Activated CD4-positive, alpha-beta T cell treated with anti-CD3 and anti-CD28 coated beads for 36 hours (primary cell): ENCODE measurements around the gene DNAH5. TPM values are rescaled to one million over a fixed set of nuclear protein-coding genes. Genes with fewer than 3 reads are reported as not detected.

Experiments used
- ATAC-seq: fragments of 200-7000 bp; cut with Tn5 transposase; one replicate; pipeline ENCODE4 v1.10.0; 2021; ENCODE audit warnings: mild to moderate bottlenecking, moderate library complexity
- CTCF ChIA-PET: fragments of 350-600 bp; sonication (Branson Sonifier 250); formaldehyde crosslinking; loops from one replicate; lab custom pipeline; 2021; ENCODE audit warnings: antibody characterized with exemption; lab: Charles Lee
- POLR2A ChIA-PET: fragments of 350-600 bp; sonication (Branson Sonifier 250); formaldehyde crosslinking; loops from one replicate; lab custom pipeline; 2021; ENCODE audit warnings: antibody characterized with exemption, inconsistent platforms; lab: Charles Lee
- DNase-seq: peaks from one replicate; pipeline ENCODE4 v3.0.0-alpha.2; 2020
- H3K27ac Mint-ChIP-seq: one replicate; pipeline ENCODE4 v1.8.0; 2021; ENCODE audit warnings: mixed read lengths
- H3K27me3 Mint-ChIP-seq: one replicate; pipeline ENCODE4 v1.8.0; 2021; ENCODE audit warnings: mixed read lengths
- H3K36me3 Mint-ChIP-seq: one replicate; pipeline ENCODE4 v1.8.0; 2021; ENCODE audit warnings: low read depth, mixed read lengths
- H3K4me1 Mint-ChIP-seq: one replicate; pipeline ENCODE4 v1.8.0; 2021; ENCODE audit warnings: mixed read lengths
- H3K4me3 Mint-ChIP-seq: one replicate; pipeline ENCODE4 v1.8.0; 2021; ENCODE audit warnings: mild to moderate bottlenecking, moderate library complexity, mixed read lengths
- H3K9me3 Mint-ChIP-seq: one replicate; pipeline ENCODE4 v1.8.0; 2021; ENCODE audit warnings: low read depth, mixed read lengths
- intact Hi-C, 2 experiments: fragments of 100-400 bp; cut with DNase I in 1 of 2; cut with micrococcal nuclease in 1 of 2; formaldehyde crosslinking; loops; one replicate each; pipeline versions ENCODE4 v1.14.2 to v1.15.1; 2022 to 2024; cut with DNase I, micrococcal nuclease
- total RNA-seq, 2 experiments: library from RNA; stranded (reverse); gene quantifications; one replicate each; pipeline ENCODE4 v1.2.3, GENCODE V29; 2021

DNAH5 gene
- total RNA-seq, 2 experiments from 2014 or later = not detected

- POLR2A ChIA-PET = no interaction called here
- Mint-ChIP-seq H3K27me3 (no peaks in the 10 kb centered on the region), H3K27ac (no peak overlapping the region), H3K4me3 (no peak overlapping the region), H3K4me1 (no peaks in the 10 kb centered on the region), H3K36me3 (no peaks in the 10 kb centered on the region), H3K9me3 (peaks cover 3% of the 10 kb centered on the region)
- CTCF ChIA-PET = interaction anchor here (0.5 kb wide), 1 partner anchor 73 kb away, joined by 3 read pairs; no protein-coding TSS in a partner anchor
- intact Hi-C loops = no loop called here
- ATAC-seq (no peak), DNase-seq (no peak)
These were observed 173.4 kb downstream of the DNAH5 start for GRCh38 chr5:13771011-13771571.

GRCh38 chr5:13766236-13766635 is 178.3 kb downstream of the DNAH5 start:
- POLR2A ChIA-PET = no interaction called here
- H3K9me3 Mint-ChIP-seq = peaks cover 3% of the 10 kb centered on the region
- DNase-seq = no peak
- no peak overlapping the region for H3K4me3 Mint-ChIP-seq
- no peaks in the 10 kb centered on the region for H3K27me3 Mint-ChIP-seq
- no peaks in the 10 kb centered on the region for H3K36me3 Mint-ChIP-seq
- CTCF ChIA-PET = no interaction called here
- intact Hi-C loops = no loop called here
- ATAC-seq = no peak
- H3K4me1 Mint-ChIP-seq = no peaks in the 10 kb centered on the region
- H3K27ac Mint-ChIP-seq = no peak overlapping the region

- ChIA-PET POLR2A (no interaction called here), CTCF (interaction anchor here (0.6 kb wide), 1 partner anchor 819 kb away, joined by 3 read pairs; no protein-coding TSS in a partner anchor)
- no peaks in the 10 kb centered on the region for H3K9me3 Mint-ChIP-seq
- intact Hi-C loops = no loop called here
- H3K27ac Mint-ChIP-seq = no peak overlapping the region
- no peak for ATAC-seq
- DNase-seq = no peak
- no peak overlapping the region for H3K4me3 Mint-ChIP-seq
- no peaks in the 10 kb centered on the region for H3K4me1 Mint-ChIP-seq
- no peaks in the 10 kb centered on the region for H3K36me3 Mint-ChIP-seq
- no peaks in the 10 kb centered on the region for H3K27me3 Mint-ChIP-seq
These were observed 180.8 kb downstream of the DNAH5 start for GRCh38 chr5:13763719-13764118.

GRCh38 chr5:13749766-13750165 is 194.7 kb downstream of the DNAH5 start:
- no peaks in the 10 kb centered on the region for H3K36me3 Mint-ChIP-seq
- POLR2A ChIA-PET = no interaction called here
- intact Hi-C loops = no loop called here
- ATAC-seq = no peak
- no peak overlapping the region for H3K4me3 Mint-ChIP-seq
- H3K4me1 Mint-ChIP-seq = no peaks in the 10 kb centered on the region
- CTCF ChIA-PET = no interaction called here
- H3K9me3 Mint-ChIP-seq = no peaks in the 10 kb centered on the region
- H3K27ac Mint-ChIP-seq = no peak overlapping the region
- no peaks in the 10 kb centered on the region for H3K27me3 Mint-ChIP-seq
- no peak for DNase-seq

- POLR2A ChIA-PET = no interaction called here
- Mint-ChIP-seq H3K36me3 (no peaks in the 10 kb centered on the region), H3K4me1 (no peaks in the 10 kb centered on the region), H3K4me3 (no peak overlapping the region), H3K9me3 (no peaks in the 10 kb centered on the region), H3K27ac (no peak overlapping the region), H3K27me3 (no peaks in the 10 kb centered on the region)
- no peak for DNase-seq
- CTCF ChIA-PET = no interaction called here
- ATAC-seq = no peak
- intact Hi-C loops = no loop called here
These were observed 198.5 kb downstream of the DNAH5 start for GRCh38 chr5:13746026-13746425.

- Mint-ChIP-seq H3K27me3 (no peaks in the 10 kb centered on the region), H3K27ac (no peak overlapping the region), H3K9me3 (no peaks in the 10 kb centered on the region), H3K36me3 (no peaks in the 10 kb centered on the region), H3K4me3 (no peak overlapping the region), H3K4me1 (no peaks in the 10 kb centered on the region)
- CTCF ChIA-PET = no interaction called here
- intact Hi-C loops = no loop called here
- POLR2A ChIA-PET = no interaction called here
- DNase-seq = no peak
- no peak for ATAC-seq
These were observed 199.0 kb downstream of the DNAH5 start for GRCh38 chr5:13745508-13745907.

GRCh38 chr5:13740471-13740870 is 204.0 kb downstream of the DNAH5 start:
- Mint-ChIP-seq H3K27ac (no peak overlapping the region), H3K4me3 (no peak overlapping the region), H3K9me3 (peaks cover 3% of the 10 kb centered on the region), H3K27me3 (no peaks in the 10 kb centered on the region), H3K36me3 (no peaks in the 10 kb centered on the region), H3K4me1 (no peaks in the 10 kb centered on the region)
- intact Hi-C loops = no loop called here
- ATAC-seq (no peak), DNase-seq (no peak)
- POLR2A ChIA-PET = no interaction called here
- CTCF ChIA-PET = no interaction called here

- Mint-ChIP-seq H3K4me1 (no peaks in the 10 kb centered on the region), H3K27me3 (no peaks in the 10 kb centered on the region), H3K27ac (no peak overlapping the region), H3K36me3 (no peaks in the 10 kb centered on the region), H3K9me3 (peaks cover 4% of the 10 kb centered on the region), H3K4me3 (no peak overlapping the region)
- DNase-seq (no peak), ATAC-seq (no peak)
- intact Hi-C loops = no loop called here
- POLR2A ChIA-PET = no interaction called here
- CTCF ChIA-PET = no interaction called here
These were observed 205.0 kb downstream of the DNAH5 start for GRCh38 chr5:13739479-13739878.

- H3K27ac Mint-ChIP-seq = no peak overlapping the region
- H3K4me3 Mint-ChIP-seq = no peak overlapping the region
- POLR2A ChIA-PET = no interaction called here
- ATAC-seq = no peak
- CTCF ChIA-PET = no interaction called here
- H3K36me3 Mint-ChIP-seq = no peaks in the 10 kb centered on the region
- no peaks in the 10 kb centered on the region for H3K4me1 Mint-ChIP-seq
- no peak for DNase-seq
- H3K27me3 Mint-ChIP-seq = no peaks in the 10 kb centered on the region
- intact Hi-C loops = no loop called here
- H3K9me3 Mint-ChIP-seq = peaks cover 4% of the 10 kb centered on the region
These were observed 208.8 kb downstream of the DNAH5 start for GRCh38 chr5:13735691-13736090.

- no peak overlapping the region for H3K27ac Mint-ChIP-seq
- DNase-seq = no peak
- H3K4me3 Mint-ChIP-seq = no peak overlapping the region
- CTCF ChIA-PET = interaction anchor here (0.7 to 1.0 kb wide), 2 partner anchors 8 to 86 kb away, joined by 3 read pairs; no protein-coding TSS in a partner anchor
- H3K27me3 Mint-ChIP-seq = no peaks in the 10 kb centered on the region
- intact Hi-C loops = no loop called here
- peaks cover 4% of the 10 kb centered on the region for H3K9me3 Mint-ChIP-seq
- no peaks in the 10 kb centered on the region for H3K36me3 Mint-ChIP-seq
- no peaks in the 10 kb centered on the region for H3K4me1 Mint-ChIP-seq
- POLR2A ChIA-PET = no interaction called here
- no peak for ATAC-seq
These were observed 213.3 kb downstream of the DNAH5 start for GRCh38 chr5:13731121-13731628.

- DNase-seq (no peak), ATAC-seq (no peak)
- no peak overlapping the region for H3K27ac Mint-ChIP-seq
- intact Hi-C loops = no loop called here
- H3K4me3 Mint-ChIP-seq = no peak overlapping the region
- no peaks in the 10 kb centered on the region for H3K4me1 Mint-ChIP-seq
- no peaks in the 10 kb centered on the region for H3K36me3 Mint-ChIP-seq
- no peaks in the 10 kb centered on the region for H3K27me3 Mint-ChIP-seq
- ChIA-PET POLR2A (no interaction called here), CTCF (no interaction called here)
- peaks cover 24% of the 10 kb centered on the region for H3K9me3 Mint-ChIP-seq
These were observed 235.6 kb downstream of the DNAH5 start for GRCh38 chr5:13708906-13709305.

GRCh38 chr5:13708432-13708831 is 236.1 kb downstream of the DNAH5 start:
- no peak overlapping the region for H3K27ac Mint-ChIP-seq
- intact Hi-C loops = no loop called here
- H3K36me3 Mint-ChIP-seq = no peaks in the 10 kb centered on the region
- ChIA-PET CTCF (no interaction called here), POLR2A (no interaction called here)
- H3K4me3 Mint-ChIP-seq = no peak overlapping the region
- H3K9me3 Mint-ChIP-seq = peaks cover 22% of the 10 kb centered on the region
- no peaks in the 10 kb centered on the region for H3K27me3 Mint-ChIP-seq
- no peak for DNase-seq
- no peak for ATAC-seq
- no peaks in the 10 kb centered on the region for H3K4me1 Mint-ChIP-seq
